WI38 (cell line): Measurements from ENCODE around the gene UBALD1.

Experiments
- H3K4me3 ChIP-seq: 2 replicates; pipeline ENCODE4 v1.5.1; 2011; ENCODE audit warnings: low read depth, mild to moderate bottlenecking, control low read depth, low read length
- CTCF ChIP-seq: IDR thresholded peaks from 2 replicates; pipeline ENCODE4 v1.5.1; 2012; ENCODE audit warnings: low read depth, mild to moderate bottlenecking, control low read depth, low read length

Gene UBALD1

GRCh38 chr16:4591706-4592470 is 22.8 kb downstream of the UBALD1 start:
- no peak overlapping the region for H3K4me3 ChIP-seq
- no peak for TF ChIP-seq CTCF

- H3K4me3 ChIP-seq, result no peak overlapping the region
- no peak for TF ChIP-seq CTCF
Observed at GRCh38 chr16:4591191-4591590, 23.5 kb downstream of the UBALD1 start.

- H3K4me3 ChIP-seq, result no peak overlapping the region
- TF ChIP-seq CTCF, result no peak
Observed at GRCh38 chr16:4588961-4589360, 25.7 kb downstream of the UBALD1 start.

GRCh38 chr16:4588386-4588785 is 26.3 kb downstream of the UBALD1 start:
- TF ChIP-seq CTCF, result no peak
- no peak overlapping the region for H3K4me3 ChIP-seq

GRCh38 chr16:4586291-4586690 is 28.4 kb downstream of the UBALD1 start:
- no peak for TF ChIP-seq CTCF

GRCh38 chr16:4583906-4584305 is 30.8 kb downstream of the UBALD1 start:
- TF ChIP-seq CTCF, result no peak
- no peak overlapping the region for H3K4me3 ChIP-seq

More at GRCh38 chr16:4586291-4586690, 28.4 kb downstream of the UBALD1 start:
- no peak overlapping the region for H3K4me3 ChIP-seq

- no peak overlapping the region for H3K4me3 ChIP-seq
- TF ChIP-seq CTCF, result no peak
Observed at GRCh38 chr16:4580250-4580649, 34.4 kb downstream of the UBALD1 start.
